Peyer's patch (tissue), 4 donors: Measurements from ENCODE around the gene DDR2.

ENCODE experiments used
- POLR2A ChIP-seq, 2 donors: fragments of 450-650 bp; IDR thresholded peaks; one replicate each; pipeline ENCODE4 v1.5.1; 2017; ENCODE audit warnings: antibody characterized with exemption in 2 of 2, mild to moderate bottlenecking in 2 of 2, moderate library complexity in 2 of 2
- TF ChIP-seq, protein P1 (sequence below), 6 experiments: fragments of 450-650 bp in 4 of 6; fragments of 200-600 bp in 2 of 6; sonication (generic) in 1 of 6; IDR thresholded peaks; one replicate each; pipeline ENCODE4 v1.5.1; 2017 to 2019; ENCODE audit warnings: antibody characterized with exemption in 6 of 6, mild to moderate bottlenecking in 3 of 6, moderate library complexity in 1 of 6

GRCh38 chr1:162823771-162824525 lies 191.7 kb downstream of the DDR2 start:
- no peak for TF ChIP-seq POLR2A (IDR thresholded peaks at IDR 0.05)
- TF ChIP-seq, protein P1, sequence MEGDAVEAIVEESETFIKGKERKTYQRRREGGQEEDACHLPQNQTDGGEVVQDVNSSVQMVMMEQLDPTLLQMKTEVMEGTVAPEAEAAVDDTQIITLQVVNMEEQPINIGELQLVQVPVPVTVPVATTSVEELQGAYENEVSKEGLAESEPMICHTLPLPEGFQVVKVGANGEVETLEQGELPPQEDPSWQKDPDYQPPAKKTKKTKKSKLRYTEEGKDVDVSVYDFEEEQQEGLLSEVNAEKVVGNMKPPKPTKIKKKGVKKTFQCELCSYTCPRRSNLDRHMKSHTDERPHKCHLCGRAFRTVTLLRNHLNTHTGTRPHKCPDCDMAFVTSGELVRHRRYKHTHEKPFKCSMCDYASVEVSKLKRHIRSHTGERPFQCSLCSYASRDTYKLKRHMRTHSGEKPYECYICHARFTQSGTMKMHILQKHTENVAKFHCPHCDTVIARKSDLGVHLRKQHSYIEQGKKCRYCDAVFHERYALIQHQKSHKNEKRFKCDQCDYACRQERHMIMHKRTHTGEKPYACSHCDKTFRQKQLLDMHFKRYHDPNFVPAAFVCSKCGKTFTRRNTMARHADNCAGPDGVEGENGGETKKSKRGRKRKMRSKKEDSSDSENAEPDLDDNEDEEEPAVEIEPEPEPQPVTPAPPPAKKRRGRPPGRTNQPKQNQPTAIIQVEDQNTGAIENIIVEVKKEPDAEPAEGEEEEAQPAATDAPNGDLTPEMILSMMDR (IDR thresholded peaks at IDR 0.05) = no peak
